Trophoblast cell (in vitro differentiated cells and primary cell): ENCODE measurements around the gene IQCN.

Experiments
- DNase-seq, 2 donors: peaks; one replicate each; pipeline ENCODE4 v3.0.0-alpha.2; 2016
- H2AFZ ChIP-seq: 2 replicates; pipeline ENCODE4 v1.6.1; 2013; ENCODE audit warnings: low read length, moderate library complexity, mild to moderate bottlenecking; ENCODE audit not compliant: insufficient read depth, poor library complexity
- H2AK5ac ChIP-seq: 2 replicates; pipeline ENCODE4 v1.6.1; 2013; ENCODE audit warnings: mild to moderate bottlenecking, low read length
- H2BK120ac ChIP-seq: 2 replicates; pipeline ENCODE4 v1.6.1; 2013; ENCODE audit warnings: low read length, mild to moderate bottlenecking, moderate library complexity; ENCODE audit not compliant: insufficient read depth, poor library complexity
- H2BK12ac ChIP-seq: 2 replicates; pipeline ENCODE4 v1.6.1; 2013; ENCODE audit warnings: mild to moderate bottlenecking, low read length, moderate library complexity
- H2BK5ac ChIP-seq: 2 replicates; pipeline ENCODE4 v1.6.1; 2013; ENCODE audit warnings: low read length, low read depth, moderate library complexity, mild to moderate bottlenecking; ENCODE audit not compliant: poor library complexity
- H3K14ac ChIP-seq: 2 replicates; pipeline ENCODE4 v1.6.1; 2013; ENCODE audit warnings: mild to moderate bottlenecking, low read length
- H3K18ac ChIP-seq: 2 replicates; pipeline ENCODE4 v1.6.1; 2013; ENCODE audit warnings: mild to moderate bottlenecking, low read length
- H3K23ac ChIP-seq: 2 replicates; pipeline ENCODE4 v1.6.1; 2013; ENCODE audit warnings: low read length
- H3K27ac ChIP-seq: 2 replicates; pipeline ENCODE4 v1.5.1; 2013; ENCODE audit warnings: low read depth, mild to moderate bottlenecking, inconsistent platforms, low read length, moderate library complexity
- H3K27me3 ChIP-seq: 2 replicates; pipeline ENCODE4 v1.6.1; 2013; ENCODE audit warnings: inconsistent platforms, mild to moderate bottlenecking, low read length, moderate library complexity; ENCODE audit not compliant: insufficient read depth
- H3K36me3 ChIP-seq, 2 experiments: 1 replicate in 1 of 2; 2 replicates in 1 of 2; pipeline ENCODE4 v1.6.1; 2013; ENCODE audit warnings: low read length in 2 of 2, mild to moderate bottlenecking in 2 of 2, moderate library complexity in 1 of 2; ENCODE audit not compliant: insufficient read depth in 2 of 2, control insufficient read depth in 1 of 2
- H3K4ac ChIP-seq: 2 replicates; pipeline ENCODE4 v1.6.1; 2013; ENCODE audit warnings: low read depth, mild to moderate bottlenecking, low read length, moderate library complexity
- H3K4me1 ChIP-seq, 2 experiments: 1 replicate in 1 of 2; 2 replicates in 1 of 2; pipeline ENCODE4 v1.6.1; 2013; ENCODE audit warnings: low read length in 2 of 2, mild to moderate bottlenecking in 2 of 2, moderate library complexity in 1 of 2; ENCODE audit not compliant: insufficient read depth in 2 of 2, control insufficient read depth in 1 of 2
- H3K4me2 ChIP-seq: 2 replicates; pipeline ENCODE4 v1.6.1; 2013; ENCODE audit warnings: inconsistent platforms, mild to moderate bottlenecking, low read length, moderate library complexity
- H3K4me3 ChIP-seq: 2 replicates; pipeline ENCODE4 v1.5.1; 2013; ENCODE audit warnings: mild to moderate bottlenecking, low read depth, low read length, inconsistent platforms
- H3K79me1 ChIP-seq: one replicate; pipeline ENCODE4 v1.6.1; 2013; ENCODE audit warnings: low read length
- H3K79me2 ChIP-seq: 2 replicates; pipeline ENCODE4 v1.6.1; 2013; ENCODE audit warnings: low read length, mild to moderate bottlenecking; ENCODE audit not compliant: control insufficient read depth, insufficient read depth, poor library complexity
- H3K9ac ChIP-seq: 2 replicates; pipeline ENCODE4 v1.6.1; 2013; ENCODE audit warnings: mild to moderate bottlenecking, low read length
- H3K9me3 ChIP-seq: 2 replicates; pipeline ENCODE4 v1.6.1; 2013; ENCODE audit warnings: low read depth, mild to moderate bottlenecking, control low read depth, inconsistent platforms, low read length; ENCODE audit not compliant: insufficient read depth
- H4K12ac ChIP-seq: 2 replicates; pipeline ENCODE4 v1.6.1; 2013; ENCODE audit warnings: low read depth, mild to moderate bottlenecking, low read length, moderate library complexity
- H4K8ac ChIP-seq: 2 replicates; pipeline ENCODE4 v1.6.1; 2013; ENCODE audit warnings: low read depth, mild to moderate bottlenecking, low read length, moderate library complexity
- H4K91ac ChIP-seq: one replicate; pipeline ENCODE4 v1.6.1; 2013; ENCODE audit warnings: low read depth, mild to moderate bottlenecking, low read length, moderate library complexity
- WGBS: extraction: QIAGEN DNeasy Blood & Tissue Kit; methylation state at CpG from one replicate; pipeline ENCODE4 v1.1.7; 2013; ENCODE audit warnings: missing lambda C conversion rate; ENCODE audit not compliant: insufficient read length, insufficient coverage; ENCODE audit errors: extremely low coverage; 5-methylcytosine and 5-hydroxymethylcytosine counted together

The IQCN gene

GRCh38 chr19:18220632-18221275 is 53.5 kb downstream of the IQCN start:
- Histone ChIP-seq H3K18ac (no peak overlapping the region), H3K9ac (no peak overlapping the region), H3K36me3 (no peaks in the 10 kb centered on the region), H3K27me3 (peaks cover 6% of the 10 kb centered on the region), H2BK120ac (no peak overlapping the region), H3K79me1 (peaks cover 10% of the 10 kb centered on the region), H3K27ac (no peak overlapping the region), H3K23ac (no peak overlapping the region), H2AFZ (no peak overlapping the region), H2BK12ac (no peak overlapping the region), H3K14ac (no peak overlapping the region), H2BK5ac (no peak overlapping the region), H4K8ac (no peak overlapping the region), H3K4me2 (no peak overlapping the region), H3K4me3 (no peak overlapping the region), H3K4me1 (peaks cover 7 to 10% of the 10 kb centered on the region in 2 experiments), H4K12ac (no peak overlapping the region), H3K9me3 (no peaks in the 10 kb centered on the region), H2AK5ac (no peak overlapping the region), H3K79me2 (peaks cover 3% of the 10 kb centered on the region), H4K91ac (no peak overlapping the region), H3K4ac (no peak overlapping the region)
- DNase-seq: peak in 1 of 2 donors; percentile 34
- no CpG with 5 or more reads among the region's 33 CpGs for WGBS

- H3K4me2 ChIP-seq: no peak overlapping the region
- no peak overlapping the region for H2BK5ac ChIP-seq
- no peaks in the 10 kb centered on the region for H3K9me3 ChIP-seq
- DNase-seq: no peak
- H3K4me3 ChIP-seq: no peak overlapping the region
- no peak overlapping the region for H2AK5ac ChIP-seq
- H2AFZ ChIP-seq: no peak overlapping the region
- no peak overlapping the region for H4K12ac ChIP-seq
- WGBS: no CpG with 5 or more reads among the region's 28 CpGs
- no peaks in the 10 kb centered on the region for H3K27me3 ChIP-seq
- H3K9ac ChIP-seq: no peak overlapping the region
- H3K79me1 ChIP-seq: peaks cover 10% of the 10 kb centered on the region
- peaks cover 3% of the 10 kb centered on the region for H3K79me2 ChIP-seq
- no peak overlapping the region for H4K91ac ChIP-seq
- peaks cover 3 to 4% of the 10 kb centered on the region in 2 experiments for H3K4me1 ChIP-seq
- H2BK12ac ChIP-seq: no peak overlapping the region
- no peak overlapping the region for H3K4ac ChIP-seq
- no peak overlapping the region for H2BK120ac ChIP-seq
- H3K23ac ChIP-seq: no peak overlapping the region
- H3K18ac ChIP-seq: no peak overlapping the region
- no peak overlapping the region for H4K8ac ChIP-seq
- no peak overlapping the region for H3K27ac ChIP-seq
- H3K14ac ChIP-seq: no peak overlapping the region
- H3K36me3 ChIP-seq: no peaks in the 10 kb centered on the region
Measured at GRCh38 chr19:18219911-18220631, 54.2 kb downstream of the IQCN start.

- no peak for DNase-seq
- no peaks in the 10 kb centered on the region for H3K36me3 ChIP-seq
- no peak overlapping the region for H3K23ac ChIP-seq
- H3K4me3 ChIP-seq: no peak overlapping the region
- no peak overlapping the region for H3K18ac ChIP-seq
- no peak overlapping the region for H3K27ac ChIP-seq
- H3K27me3 ChIP-seq: no peaks in the 10 kb centered on the region
- H3K14ac ChIP-seq: no peak overlapping the region
- no peak overlapping the region for H2AFZ ChIP-seq
- no peaks in the 10 kb centered on the region for H3K4me1 ChIP-seq
- H3K79me2 ChIP-seq: no peaks in the 10 kb centered on the region
- H3K9me3 ChIP-seq: no peaks in the 10 kb centered on the region
- no peak overlapping the region for H3K4ac ChIP-seq
- no peak overlapping the region for H2BK120ac ChIP-seq
- H4K8ac ChIP-seq: no peak overlapping the region
- no peaks in the 10 kb centered on the region for H3K79me1 ChIP-seq
- H3K9ac ChIP-seq: no peak overlapping the region
- H3K4me2 ChIP-seq: no peak overlapping the region
- no peak overlapping the region for H2BK5ac ChIP-seq
- H2AK5ac ChIP-seq: no peak overlapping the region
- WGBS: no CpG with 5 or more reads among the region's 3 CpGs
- H2BK12ac ChIP-seq: no peak overlapping the region
- H4K91ac ChIP-seq: no peak overlapping the region
- H4K12ac ChIP-seq: no peak overlapping the region
Measured at GRCh38 chr19:18218600-18218999, 55.7 kb downstream of the IQCN start.

GRCh38 chr19:18218159-18218558 is 56.1 kb downstream of the IQCN start:
- Histone ChIP-seq H3K27me3 (no peaks in the 10 kb centered on the region), H3K79me1 (no peaks in the 10 kb centered on the region), H3K23ac (no peak overlapping the region), H3K14ac (no peak overlapping the region), H2BK5ac (no peak overlapping the region), H3K4me3 (no peak overlapping the region), H2AK5ac (no peak overlapping the region), H2AFZ (no peak overlapping the region), H4K8ac (no peak overlapping the region), H3K9ac (no peak overlapping the region), H3K27ac (no peak overlapping the region), H3K9me3 (no peaks in the 10 kb centered on the region), H4K91ac (no peak overlapping the region), H2BK120ac (no peak overlapping the region), H3K18ac (no peak overlapping the region), H3K4ac (no peak overlapping the region), H4K12ac (no peak overlapping the region), H3K4me1 (no peaks in the 10 kb centered on the region), H3K79me2 (no peaks in the 10 kb centered on the region), H3K4me2 (no peak overlapping the region), H3K36me3 (no peaks in the 10 kb centered on the region), H2BK12ac (no peak overlapping the region)
- whole genome bisulfite sequencing: no CpG with 5 or more reads among the region's 17 CpGs
- DNase-seq: no peak
